Bronchus fibroblast of lung (primary cell): ENCODE results near the gene CSRNP3. TPM values are rescaled to one million over a fixed set of nuclear protein-coding genes. Genes with fewer than 3 reads are reported as not detected.

Source experiments
- total RNA-seq: library from RNA; depleted of rRNA; stranded (reverse); fragments of >200 nt; gene quantifications from 2 replicates; pipeline ENCODE4 v1.2.3, GENCODE V29; 2015

Gene CSRNP3, protein sequence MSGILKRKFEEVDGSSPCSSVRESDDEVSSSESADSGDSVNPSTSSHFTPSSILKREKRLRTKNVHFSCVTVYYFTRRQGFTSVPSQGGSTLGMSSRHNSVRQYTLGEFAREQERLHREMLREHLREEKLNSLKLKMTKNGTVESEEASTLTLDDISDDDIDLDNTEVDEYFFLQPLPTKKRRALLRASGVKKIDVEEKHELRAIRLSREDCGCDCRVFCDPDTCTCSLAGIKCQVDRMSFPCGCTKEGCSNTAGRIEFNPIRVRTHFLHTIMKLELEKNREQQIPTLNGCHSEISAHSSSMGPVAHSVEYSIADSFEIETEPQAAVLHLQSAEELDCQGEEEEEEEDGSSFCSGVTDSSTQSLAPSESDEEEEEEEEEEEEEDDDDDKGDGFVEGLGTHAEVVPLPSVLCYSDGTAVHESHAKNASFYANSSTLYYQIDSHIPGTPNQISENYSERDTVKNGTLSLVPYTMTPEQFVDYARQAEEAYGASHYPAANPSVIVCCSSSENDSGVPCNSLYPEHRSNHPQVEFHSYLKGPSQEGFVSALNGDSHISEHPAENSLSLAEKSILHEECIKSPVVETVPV
- 1.7 and 2.5 TPM in 2 replicates for total RNA-seq

DNA sequence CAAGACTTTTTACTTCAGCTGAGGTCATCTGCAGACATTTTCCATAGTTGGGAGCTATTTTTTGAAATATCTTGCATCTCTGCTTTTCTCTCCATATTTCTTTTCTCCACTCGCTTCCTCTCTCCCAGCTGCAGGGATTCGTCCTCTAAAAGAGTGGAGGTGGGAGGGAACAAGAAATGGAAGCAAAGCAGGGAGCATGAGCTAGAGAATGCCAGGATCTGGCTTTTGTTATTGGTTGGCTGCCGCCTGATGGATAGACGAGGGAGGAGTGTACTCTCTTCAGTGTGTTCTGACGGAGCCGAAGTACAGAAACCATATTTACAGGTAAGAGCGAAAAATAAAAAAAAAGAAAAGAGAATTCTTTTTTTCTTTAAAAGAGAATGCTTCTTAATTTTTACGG, at the start of gene CSRNP3:
Gene CSRNP3 (plus strand): TSS at position 282 of the 400 bp plus-strand sequence. CDS start 125,368 bp downstream, outside the sequence.

Other genes starting within 250 kb of the CSRNP3 start
- gene SCN2A, start 230.3 kb upstream of the CSRNP3 start, total RNA-seq: 1.0 and 1.2 TPM in 2 replicates